Right lobe of liver (tissue), 4 donors: ENCODE results near the gene CTTNBP2.

ENCODE experiments used
- POLR2A ChIP-seq: fragments of 450-650 bp; IDR thresholded peaks from one replicate; pipeline ENCODE4 v1.6.1; 2017; ENCODE audit warnings: antibody characterized with exemption, mild to moderate bottlenecking
- TF ChIP-seq, protein P1 (sequence below), 4 donors: fragments of 200-600 bp in 3 of 4; fragments of 450-650 bp in 1 of 4; IDR thresholded peaks; one replicate each; pipeline versions ENCODE4 v1.5.1 to v1.8.0; 2016 to 2022; ENCODE audit warnings: antibody characterized with exemption in 4 of 4, mild to moderate bottlenecking in 2 of 4
- donor health status: DM: no; HTN: no; CAD: no.
- donor health status: DM: no; HTN: no; CAD: no.
- donor health status: DM: no; HTN: yes; CAD: no.

DNA sequence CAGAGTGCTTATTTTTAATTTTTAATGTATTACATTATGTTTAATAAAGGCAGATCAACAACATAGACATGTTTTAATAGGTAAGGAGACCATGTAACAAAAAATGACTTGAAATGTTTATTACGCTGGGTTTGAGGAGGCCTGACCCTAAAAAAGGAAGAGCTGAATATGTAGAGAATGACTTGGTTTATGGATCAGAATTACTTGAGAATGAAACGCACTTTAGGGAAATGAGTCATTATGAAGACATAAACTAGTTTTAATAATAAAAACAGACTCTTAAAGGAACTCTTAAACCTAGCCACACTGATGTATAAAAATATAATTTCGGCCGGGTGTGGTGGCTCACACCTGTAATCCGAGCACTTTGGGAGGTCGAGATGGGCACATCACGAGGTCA lies 56.5 kb downstream of the CTTNBP2 start:
- TF ChIP-seq, protein P1, sequence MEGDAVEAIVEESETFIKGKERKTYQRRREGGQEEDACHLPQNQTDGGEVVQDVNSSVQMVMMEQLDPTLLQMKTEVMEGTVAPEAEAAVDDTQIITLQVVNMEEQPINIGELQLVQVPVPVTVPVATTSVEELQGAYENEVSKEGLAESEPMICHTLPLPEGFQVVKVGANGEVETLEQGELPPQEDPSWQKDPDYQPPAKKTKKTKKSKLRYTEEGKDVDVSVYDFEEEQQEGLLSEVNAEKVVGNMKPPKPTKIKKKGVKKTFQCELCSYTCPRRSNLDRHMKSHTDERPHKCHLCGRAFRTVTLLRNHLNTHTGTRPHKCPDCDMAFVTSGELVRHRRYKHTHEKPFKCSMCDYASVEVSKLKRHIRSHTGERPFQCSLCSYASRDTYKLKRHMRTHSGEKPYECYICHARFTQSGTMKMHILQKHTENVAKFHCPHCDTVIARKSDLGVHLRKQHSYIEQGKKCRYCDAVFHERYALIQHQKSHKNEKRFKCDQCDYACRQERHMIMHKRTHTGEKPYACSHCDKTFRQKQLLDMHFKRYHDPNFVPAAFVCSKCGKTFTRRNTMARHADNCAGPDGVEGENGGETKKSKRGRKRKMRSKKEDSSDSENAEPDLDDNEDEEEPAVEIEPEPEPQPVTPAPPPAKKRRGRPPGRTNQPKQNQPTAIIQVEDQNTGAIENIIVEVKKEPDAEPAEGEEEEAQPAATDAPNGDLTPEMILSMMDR (IDR thresholded peaks at IDR 0.05), result no peak
- TF ChIP-seq POLR2A, result no peak
